HG03520 (cell line): ENCODE data around the gene DOK6.
"Not testable (repeated sequence)": the region's sequence is repeated elsewhere in the genome, so short reads cannot be mapped to it uniquely, and the experiment has no call there.

Source experiments
- ATAC-seq: cut with Tn5 transposase; IDR thresholded peaks from one replicate; pipeline ENCODE4 v1.9.1; 2021; ENCODE audit warnings: mild to moderate bottlenecking, moderate library complexity; ENCODE audit not compliant: unreplicated experiment

DOK6 gene

DNA sequence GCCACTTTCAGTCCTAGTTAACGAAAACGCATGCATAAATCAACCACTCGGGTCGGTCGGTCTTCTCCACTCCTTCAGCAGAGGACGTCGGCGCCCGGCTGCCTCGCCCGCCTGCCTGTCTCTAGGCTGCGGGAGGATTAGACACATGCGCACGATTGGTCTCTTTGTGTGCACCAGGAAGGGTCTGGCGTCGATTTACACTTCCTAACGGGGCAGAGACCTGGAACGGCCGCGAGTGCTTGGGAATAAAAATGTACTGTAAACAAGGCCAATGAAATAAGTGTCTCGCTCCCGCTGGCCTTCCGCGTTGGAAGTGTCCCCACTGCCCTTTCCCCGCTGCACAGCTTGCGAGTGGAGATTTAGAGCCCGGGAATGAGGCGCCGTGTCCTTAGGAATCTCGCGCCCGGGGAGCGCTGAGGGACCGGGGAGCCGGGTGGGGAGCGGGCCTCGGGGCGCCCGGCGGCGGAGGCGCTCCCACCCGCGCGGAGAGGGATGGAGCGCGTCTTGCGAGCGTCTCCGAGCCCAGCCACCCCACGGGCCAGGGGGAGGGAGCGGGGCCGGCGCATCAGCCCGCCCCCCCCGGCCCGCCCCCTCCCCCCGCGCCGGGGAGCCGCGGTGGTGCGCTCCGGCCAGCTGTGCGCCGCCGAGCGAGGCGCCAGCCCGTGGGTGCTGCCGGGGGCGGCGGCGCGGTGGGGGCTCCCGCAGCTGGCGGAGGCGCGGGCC is at the start of gene DOK6:
DOK6 (plus strand) TSS at position 636 of the 723 bp plus-strand sequence.
- no peak for ATAC-seq

GRCh38 chr18:69353023-69353422 is 47.7 kb upstream of the DOK6 start:
- ATAC-seq = no peak

GRCh38 chr18:69357590-69357989 is 43.1 kb upstream of the DOK6 start:
- no peak for ATAC-seq

- ATAC-seq = no peak
Measured at GRCh38 chr18:69358212-69358895, 42.3 kb upstream of the DOK6 start.

DNA sequence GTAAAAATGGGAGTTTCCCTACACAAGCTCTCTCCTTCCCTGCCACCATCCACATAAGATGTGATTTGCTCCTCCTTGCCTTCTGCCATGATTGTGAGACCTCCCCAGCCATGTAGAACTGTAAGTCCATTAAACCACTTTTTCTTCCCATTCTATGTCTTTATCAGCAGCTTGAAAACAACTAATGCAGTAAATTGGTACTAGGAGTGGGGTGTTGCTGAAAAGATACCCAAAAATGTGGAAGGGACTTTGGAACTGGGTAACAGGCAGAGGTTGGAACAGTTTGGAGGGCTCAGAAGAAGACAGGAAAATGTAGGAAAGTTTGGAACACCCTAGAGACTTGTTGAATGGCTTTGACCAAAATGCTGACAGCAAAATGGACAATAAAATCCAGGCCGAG is 40.9 kb upstream of the DOK6 start:
- not testable (repeated sequence) for ATAC-seq

DNA sequence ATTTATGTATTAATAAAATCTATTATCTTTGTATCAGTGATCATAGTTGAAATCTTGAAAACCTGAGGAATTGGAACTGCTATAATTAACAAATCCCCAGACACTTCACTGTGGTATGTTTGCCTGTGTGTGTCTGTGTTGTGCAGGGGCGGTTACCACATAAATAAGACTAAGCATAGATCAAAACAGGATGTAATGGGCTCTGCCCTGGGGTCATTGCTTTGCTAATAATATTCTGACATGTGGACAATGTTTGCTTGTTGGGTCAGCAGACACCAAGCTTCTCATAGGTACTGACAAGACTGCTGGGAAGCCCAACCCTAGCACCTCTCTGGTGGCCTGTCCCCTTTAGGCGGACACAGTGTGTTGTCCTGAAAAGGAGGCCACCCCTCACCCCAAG is 35.8 kb upstream of the DOK6 start:
- no peak for ATAC-seq

DNA sequence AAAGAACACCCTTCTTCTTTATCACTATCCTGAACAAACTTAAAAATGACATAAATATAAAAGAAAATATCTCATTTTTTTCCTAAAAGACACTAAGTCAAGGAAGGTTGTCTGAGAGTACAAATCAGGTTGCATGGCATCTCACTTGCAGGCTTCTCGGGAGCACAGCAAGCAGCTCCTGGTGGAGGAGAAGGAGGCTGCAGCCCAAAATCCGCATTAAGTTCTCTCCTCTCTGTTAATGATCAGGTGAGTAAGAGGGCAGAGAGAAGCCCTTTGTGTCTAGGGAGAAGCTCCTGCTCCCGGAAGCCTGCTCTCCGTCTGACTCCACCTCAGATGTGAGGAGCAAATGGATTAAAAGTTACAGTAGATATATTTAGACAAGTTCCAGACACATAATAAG is 35.0 kb upstream of the DOK6 start:
- ATAC-seq = no peak

GRCh38 chr18:69367104-69367503 is 33.6 kb upstream of the DOK6 start:
- no peak for ATAC-seq

DNA sequence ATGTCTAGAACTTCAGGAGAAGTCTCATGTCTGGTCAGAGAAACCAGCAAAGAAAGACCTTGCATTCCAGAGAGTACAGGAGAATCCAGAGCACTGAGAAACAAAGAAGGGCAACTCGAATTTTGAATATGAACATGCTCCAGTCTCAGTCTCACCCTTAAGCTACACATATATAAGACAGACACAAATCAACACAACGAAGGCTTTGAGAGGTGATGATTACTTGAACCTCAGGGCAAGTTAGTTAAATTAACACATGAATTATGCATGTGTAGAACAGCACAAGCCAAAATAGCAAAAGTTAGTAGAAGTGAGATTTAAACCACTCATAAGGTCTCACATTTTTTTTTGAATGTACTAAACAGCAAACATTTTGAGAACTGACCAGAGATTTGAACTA is 29.0 kb upstream of the DOK6 start:
- ATAC-seq = no peak

DNA sequence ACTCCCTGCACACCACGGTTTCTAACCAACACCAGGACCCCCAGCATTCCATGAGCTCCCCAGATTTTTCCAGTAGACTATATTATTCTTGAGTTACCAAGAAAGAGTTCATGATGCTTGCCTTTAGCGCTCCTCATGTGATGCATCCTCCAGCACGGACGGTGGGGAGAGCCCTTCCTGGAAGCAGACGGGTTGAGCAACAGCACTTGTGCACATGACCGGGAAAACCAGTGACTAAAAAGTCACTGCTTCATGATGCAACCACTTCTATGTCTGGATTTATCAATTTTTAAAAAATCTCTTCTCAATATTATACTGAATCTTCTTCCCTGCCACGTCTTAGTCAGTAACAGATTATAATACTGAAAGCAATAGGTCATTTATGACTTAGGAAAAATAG is 20.4 kb upstream of the DOK6 start:
- no peak for ATAC-seq

GRCh38 chr18:69383186-69383585 is 17.5 kb upstream of the DOK6 start:
- ATAC-seq = no peak

- no peak for ATAC-seq
Measured at GRCh38 chr18:69387186-69387585, 13.5 kb upstream of the DOK6 start.

- no peak for ATAC-seq
Measured at GRCh38 chr18:69388222-69388621, 12.5 kb upstream of the DOK6 start.

GRCh38 chr18:69397096-69397495 is 3.6 kb upstream of the DOK6 start:
- no peak for ATAC-seq

DNA sequence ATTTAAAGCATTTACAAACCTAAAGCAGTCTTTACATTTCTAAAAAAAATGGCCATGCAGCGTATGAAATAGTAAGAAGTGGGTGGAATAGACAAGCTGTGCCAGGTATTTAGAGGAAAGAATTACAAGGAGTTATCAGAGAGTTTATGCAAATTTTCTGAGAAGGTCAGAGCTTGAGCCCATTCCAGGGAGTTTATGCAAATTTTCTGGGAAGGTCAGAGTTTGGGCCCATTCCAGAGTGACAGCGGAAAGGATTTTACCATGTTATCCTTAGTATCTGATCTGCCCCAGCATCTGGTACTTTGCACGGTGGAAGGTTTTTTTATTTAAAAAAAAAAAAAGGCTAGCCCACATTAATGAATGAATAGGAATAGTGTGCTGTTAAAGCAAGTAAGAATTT is 1.4 kb upstream of the DOK6 start:
- ATAC-seq = no peak

- no peak for ATAC-seq
Measured at GRCh38 chr18:69400976-69401225, 213 bp downstream of the DOK6 start.

- ATAC-seq = no peak
Measured at GRCh38 chr18:69401226-69401971, 711 bp downstream of the DOK6 start.

DNA sequence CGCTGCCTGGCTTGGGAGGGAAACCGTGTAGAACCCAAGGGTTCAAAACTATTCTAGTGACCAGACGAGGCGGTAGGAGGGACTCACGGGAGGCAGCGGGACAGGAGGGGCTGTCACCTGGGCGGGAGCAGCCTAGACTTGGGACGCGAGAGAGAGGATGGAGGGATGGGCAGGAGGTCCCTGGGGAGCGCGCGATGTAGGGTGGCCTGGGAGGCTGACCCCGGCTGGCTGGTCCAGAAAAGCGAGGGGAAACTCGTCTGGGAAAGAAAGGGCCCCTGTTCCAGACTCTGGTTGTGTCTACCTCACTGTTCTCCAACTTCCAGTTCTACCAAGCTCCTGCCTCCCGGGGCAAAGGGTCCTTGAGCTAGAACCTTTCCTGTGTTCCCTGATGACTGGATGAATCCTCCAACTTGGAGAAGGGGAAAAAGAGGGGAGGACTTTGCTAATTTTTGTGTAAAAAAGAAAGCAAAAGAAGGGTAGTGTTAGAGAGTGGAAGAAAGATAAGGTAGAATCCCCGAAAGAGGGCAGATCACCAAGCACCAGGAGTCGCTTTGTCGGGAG is 1.4 kb downstream of the DOK6 start:
- no peak for ATAC-seq

DNA sequence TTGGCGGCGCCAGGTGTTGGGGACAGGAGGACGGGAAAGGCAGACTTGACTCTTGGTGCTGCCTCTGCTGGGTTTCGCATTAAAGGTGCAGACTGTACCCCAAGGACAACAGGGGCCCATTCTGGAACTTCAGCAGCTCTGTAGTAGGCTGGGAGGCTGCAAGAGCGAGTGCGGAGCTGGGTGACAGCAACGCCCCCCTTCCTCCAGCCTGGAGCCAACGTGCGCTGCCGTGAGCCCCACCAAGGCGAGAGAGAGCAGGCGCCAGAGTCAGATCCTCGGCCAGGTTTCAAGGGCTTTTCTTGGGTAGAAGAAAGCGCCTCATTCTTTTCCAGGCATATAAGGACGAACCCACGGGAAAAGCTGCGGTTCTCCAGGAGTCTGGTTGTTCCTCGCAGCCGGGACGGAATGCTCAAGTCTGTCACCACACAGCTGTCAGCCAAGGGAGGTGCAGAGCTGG is 1.9 kb downstream of the DOK6 start:
- ATAC-seq = no peak

GRCh38 chr18:69408522-69408921 is 7.8 kb downstream of the DOK6 start:
- no peak for ATAC-seq

- ATAC-seq = no peak
Measured at GRCh38 chr18:69411199-69411598, 10.5 kb downstream of the DOK6 start.

GRCh38 chr18:69414184-69414583 is 13.5 kb downstream of the DOK6 start:
- ATAC-seq = no peak
